Ovary (tissue), 9 donors: ENCODE measurements around the gene NDC1. TPM values are rescaled to one million over a fixed set of nuclear protein-coding genes. Genes with fewer than 3 reads are reported as not detected.

ENCODE experiments used
- DNase-seq, 5 donors: peaks; one replicate each; pipeline ENCODE4 v3.0.0-alpha.2; 2019 to 2020
- H3K27ac ChIP-seq, 2 donors: fragments of 200-600 bp; one replicate each; pipeline versions ENCODE4 v1.5.1 to v1.8.0; 2019 to 2022
- H3K27me3 ChIP-seq: fragments of 200-600 bp; one replicate; pipeline ENCODE4 v1.8.0; 2022
- H3K36me3 ChIP-seq: fragments of 200-600 bp; sonication (generic); one replicate; pipeline ENCODE4 v1.5.1; 2019
- H3K4me1 ChIP-seq: one replicate; pipeline ENCODE4 v1.8.1; 2013; ENCODE audit warnings: mild to moderate bottlenecking, moderate library complexity; ENCODE audit not compliant: insufficient read depth
- H3K4me3 ChIP-seq: fragments of 200-600 bp; sonication (generic); one replicate; pipeline ENCODE4 v1.5.1; 2017
- H3K9me3 ChIP-seq, 2 donors: fragments of 200-600 bp in 1 of 2; sonication (generic) in 1 of 2; one replicate each; pipeline versions ENCODE4 v1.5.1 to v1.8.1; 2013 to 2019; ENCODE audit warnings: mild to moderate bottlenecking in 1 of 2, moderate library complexity in 1 of 2
- CTCF ChIP-seq, 3 donors: fragments of 450-650 bp in 2 of 3; fragments of 200-600 bp in 1 of 3; IDR thresholded peaks; one replicate each; pipeline versions ENCODE4 v1.5.1 to v1.8.0; 2016 to 2022; ENCODE audit warnings: antibody characterized with exemption in 3 of 3, mild to moderate bottlenecking in 1 of 3
- EP300 ChIP-seq: sonication (generic); formaldehyde crosslinking; IDR thresholded peaks from one replicate; pipeline ENCODE4 v1.6.1; 2017; ENCODE audit warnings: antibody characterized with exemption
- POLR2A ChIP-seq: fragments of 450-650 bp; IDR thresholded peaks from one replicate; pipeline ENCODE4 v1.6.1; 2017; ENCODE audit warnings: antibody characterized with exemption, mild to moderate bottlenecking, moderate library complexity
- WGBS, 3 donors: extraction: QIAGEN DNeasy Blood & Tissue Kit in 1 of 3; methylation state at CpG; one replicate each; pipeline versions ENCODE4 v1.1.5 to v1.1.7; 2013 to 2017; 5-methylcytosine and 5-hydroxymethylcytosine counted together
- intact Hi-C, 4 donors: fragments of 100-400 bp; cut with DNase I; formaldehyde crosslinking; loops; one replicate each; pipeline versions ENCODE4 v1.11.0 to v1.15.1; 2022 to 2023
- polyA plus RNA-seq, 2 donors: library from polyadenylated mRNA; stranded (reverse); fragments of 200-250 nt in 1 of 2; fragments of 350-450 nt in 1 of 2; fragmentation: Illumina TruSeq in 1 of 2; extraction: RNeasy Lipid Tissue Mini Kit (QIAGEN cat#74804) in 1 of 2; gene quantifications; one replicate each; pipeline ENCODE4 v1.2.3, GENCODE V29; 2013 to 2014
- total RNA-seq, 7 donors: library from RNA; depleted of rRNA in 2 of 7; stranded (reverse); fragments of >200 nt in 2 of 7; fragmentation: NEBNext Ultra II Directional in 3 of 7; extraction: Animal tissue kit (Norgen Biotek cat#: 25700) in 3 of 7; gene quantifications; one replicate each; pipeline versions ENCODE4 v1.1.0 to v1.2.4, GENCODE V29; 2016 to 2023
- donor health status: DM: no; HTN: no; CAD: no; lungs with moderate emphysema.
- donor health status: DM: no; HTN: no; CAD: no.
- donor health status: Bipolar disorder and iron deficiency.
- donor health status: DM: yes; HTN: yes; CAD: no.
- donor health status: DM: no; HTN: no; CAD: no.
- donor health status: DM: yes; HTN: yes; CAD: no.

The NDC1 gene
- total and polyA plus RNA-seq, 9 donors = 4.3 to 11.9 (median 8.6) TPM

- WGBS, 3 donors = 94 to 95% (median 95%) methylated on average over 11 of the region's 11 CpGs
- no peak for DNase-seq
- Histone ChIP-seq H3K9me3 (no peaks in the 10 kb centered on the region), H3K27me3 (no peaks in the 10 kb centered on the region), H3K36me3 (no peaks in the 10 kb centered on the region), H3K4me3 (no peak overlapping the region), H3K27ac (no peak overlapping the region), H3K4me1 (peaks cover 3% of the 10 kb centered on the region)
- TF ChIP-seq CTCF (IDR thresholded peaks at IDR 0.05) = no peak
- no peak for TF ChIP-seq POLR2A
- TF ChIP-seq EP300 = no peak
- intact Hi-C loops = no loop called here
Observed at GRCh38 chr1:53834776-53835175, 3.3 kb downstream of the NDC1 start.

GRCh38 chr1:53833393-53833792 is 4.7 kb downstream of the NDC1 start:
- no peak for DNase-seq
- intact Hi-C loops = no loop called here
- H3K27me3 ChIP-seq = no peaks in the 10 kb centered on the region
- H3K4me1 ChIP-seq = peaks cover 3% of the 10 kb centered on the region
- H3K27ac ChIP-seq = no peak overlapping the region
- H3K4me3 ChIP-seq = no peak overlapping the region
- TF ChIP-seq EP300 (no peak), CTCF (IDR thresholded peaks at IDR 0.05) (no peak), POLR2A (no peak)
- H3K36me3 ChIP-seq = no peaks in the 10 kb centered on the region
- H3K9me3 ChIP-seq = no peaks in the 10 kb centered on the region
- WGBS, 3 donors = 91 to 95% (median 93%) methylated on average over 4 of the region's 4 CpGs

GRCh38 chr1:53826367-53826766 is 11.7 kb downstream of the NDC1 start:
- TF ChIP-seq POLR2A = no peak
- no peak for TF ChIP-seq CTCF (IDR thresholded peaks at IDR 0.05)
- TF ChIP-seq EP300 = no peak
- no peaks in the 10 kb centered on the region for H3K27me3 ChIP-seq
- no peaks in the 10 kb centered on the region for H3K36me3 ChIP-seq
- H3K4me1 ChIP-seq = no peaks in the 10 kb centered on the region
- no peak overlapping the region for H3K4me3 ChIP-seq
- intact Hi-C loops = no loop called here
- H3K9me3 ChIP-seq = no peaks in the 10 kb centered on the region
- DNase-seq = no peak
- 94 to 98% (median 95%) methylated on average over 2 of the region's 2 CpGs for WGBS, 3 donors
- no peak overlapping the region for H3K27ac ChIP-seq

- no peaks in the 10 kb centered on the region for H3K36me3 ChIP-seq
- WGBS, 3 donors = 96 to 97% (median 97%) methylated on average over 6 of the region's 6 CpGs
- TF ChIP-seq POLR2A = no peak
- TF ChIP-seq EP300 = no peak
- TF ChIP-seq CTCF (IDR thresholded peaks at IDR 0.05) = no peak
Observed at GRCh38 chr1:53825306-53825705, 12.8 kb downstream of the NDC1 start.

GRCh38 chr1:53822931-53823330 is 15.2 kb downstream of the NDC1 start:
- Histone ChIP-seq H3K4me3 (no peak overlapping the region), H3K36me3 (no peaks in the 10 kb centered on the region), H3K4me1 (no peaks in the 10 kb centered on the region), H3K9me3 (no peaks in the 10 kb centered on the region), H3K27me3 (no peaks in the 10 kb centered on the region), H3K27ac (no peak overlapping the region)
- TF ChIP-seq EP300 (no peak), CTCF (IDR thresholded peaks at IDR 0.05) (no peak), POLR2A (no peak)
- WGBS, 3 donors = 95 to 98% (median 97%) methylated on average over 3 of the region's 3 CpGs
- intact Hi-C loops = no loop called here
- DNase-seq = no peak

More at GRCh38 chr1:53825306-53825705, 12.8 kb downstream of the NDC1 start:
- no peak for DNase-seq
- H3K9me3 ChIP-seq = no peaks in the 10 kb centered on the region
- H3K4me3 ChIP-seq = no peak overlapping the region
- H3K4me1 ChIP-seq = no peaks in the 10 kb centered on the region
- H3K27me3 ChIP-seq = no peaks in the 10 kb centered on the region
- intact Hi-C loops = no loop called here
- no peak overlapping the region for H3K27ac ChIP-seq
